Fibroblast of peridontal ligament (primary cell): ENCODE results near the gene NEUROG1.

Source experiments
- DNase-seq: peaks from one replicate; pipeline ENCODE4 v3.0.0-alpha.2; 2010; ENCODE audit errors: extremely low read depth

The NEUROG1 gene

GRCh38 chr5:135493406-135494180 is 42.2 kb downstream of the NEUROG1 start:
- DNase-seq: peak; percentile 92

- no peak for DNase-seq
Observed at GRCh38 chr5:135492319-135492626, 43.5 kb downstream of the NEUROG1 start.

DNA sequence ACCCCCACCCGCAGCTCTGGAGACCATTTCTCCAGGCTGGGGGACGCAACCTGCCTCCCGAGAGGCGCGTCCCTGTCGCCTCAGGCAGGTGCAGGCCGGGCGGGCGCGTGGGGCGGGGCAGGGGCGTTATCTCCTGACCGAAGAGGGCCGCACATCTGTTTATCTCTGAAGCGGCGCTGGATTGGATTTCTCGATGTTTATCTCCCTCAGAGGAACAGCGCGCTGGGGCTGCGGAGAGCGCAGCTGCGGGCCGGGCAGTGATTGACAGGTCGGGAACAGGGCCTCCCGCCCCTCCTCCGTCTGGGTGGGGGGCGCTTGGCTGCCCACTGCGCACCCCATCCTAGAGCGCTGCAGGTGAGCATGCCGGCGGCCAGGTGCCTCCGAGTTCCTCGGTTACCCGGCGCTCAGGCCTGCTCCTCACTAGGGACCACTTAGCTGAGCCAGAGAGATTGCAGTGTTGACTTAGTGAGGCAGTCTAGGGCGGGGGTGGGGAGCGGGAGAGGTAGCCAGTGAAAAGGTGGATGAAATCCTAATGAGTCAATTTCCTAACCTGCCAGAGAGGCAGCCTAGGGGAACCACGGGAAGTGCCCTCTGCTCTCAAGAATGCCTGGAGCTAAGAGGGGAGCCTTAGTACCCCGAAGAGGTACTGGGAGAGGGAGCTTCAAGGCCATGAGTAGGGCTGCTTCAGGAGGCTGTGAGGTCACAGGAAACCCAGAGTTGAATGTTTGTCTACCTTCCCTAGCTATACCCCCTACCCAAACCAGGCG is 44.0 kb downstream of the NEUROG1 start:
- DNase-seq: no peak

DNA sequence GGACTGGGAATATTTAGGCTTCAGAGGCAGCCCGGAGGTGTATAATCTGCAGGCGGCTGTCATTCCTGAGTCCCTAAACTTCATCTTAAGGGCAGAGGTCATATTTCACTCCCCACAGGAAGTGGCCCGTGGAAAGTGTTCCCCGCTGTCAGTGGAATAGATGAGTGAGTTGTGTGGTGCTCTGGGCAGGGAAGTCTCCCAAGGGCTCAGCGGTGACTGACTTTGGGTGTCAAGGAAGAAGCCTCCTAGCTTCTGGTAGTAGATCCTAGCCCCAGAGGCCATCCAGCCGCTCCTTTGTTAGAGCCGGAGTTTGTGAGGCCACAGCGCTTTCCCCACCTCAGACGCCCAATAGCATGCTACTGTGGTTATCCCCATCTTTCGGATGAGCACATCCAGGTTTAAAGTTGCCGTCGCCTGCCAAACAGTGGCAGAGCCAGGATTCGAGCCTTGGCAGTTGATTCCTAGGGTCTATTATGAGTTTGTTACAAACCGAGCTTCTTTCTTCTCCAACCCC is 44.7 kb downstream of the NEUROG1 start:
- DNase-seq: no peak

GRCh38 chr5:135490245-135491037 is 45.3 kb downstream of the NEUROG1 start:
- DNase-seq: no peak

DNA sequence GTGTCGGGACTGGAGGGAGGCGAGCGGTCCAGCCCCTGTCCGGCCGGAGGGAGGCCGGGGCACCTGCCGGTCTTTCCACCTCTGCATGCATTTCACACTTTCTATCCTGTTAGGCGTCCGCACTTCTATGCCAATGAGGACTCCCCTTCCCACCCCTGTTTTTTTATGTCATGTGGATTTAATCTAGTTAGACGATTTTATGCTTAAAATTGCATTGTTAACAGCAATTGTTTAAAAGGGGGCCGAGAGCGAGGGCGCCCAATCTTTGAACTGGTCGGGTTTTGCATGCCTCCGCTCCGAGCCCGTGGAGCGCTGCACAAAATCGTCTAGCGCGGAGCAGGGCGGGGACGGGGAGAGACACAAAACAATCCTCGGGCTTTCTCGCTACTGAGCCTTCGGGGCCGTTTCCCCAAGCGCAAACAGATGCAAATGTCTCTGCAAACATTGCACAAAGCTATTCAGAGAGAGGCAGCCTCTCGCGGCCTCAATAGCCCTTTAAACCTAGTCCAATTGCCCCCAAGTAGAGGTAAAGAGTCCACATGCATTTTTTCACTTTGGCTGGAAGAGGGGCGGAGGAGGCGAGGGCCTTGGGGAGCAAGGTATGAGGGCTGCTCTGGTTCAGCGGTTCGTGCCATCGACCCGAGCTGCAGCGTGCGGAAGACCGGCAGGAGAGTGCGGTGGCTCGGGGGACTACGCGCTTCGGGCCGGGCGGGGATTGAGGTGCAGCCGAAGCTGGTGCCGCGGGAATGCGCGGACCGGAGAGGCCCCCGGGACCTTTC is 46.1 kb downstream of the NEUROG1 start:
- peak; percentile 8 for DNase-seq

DNA sequence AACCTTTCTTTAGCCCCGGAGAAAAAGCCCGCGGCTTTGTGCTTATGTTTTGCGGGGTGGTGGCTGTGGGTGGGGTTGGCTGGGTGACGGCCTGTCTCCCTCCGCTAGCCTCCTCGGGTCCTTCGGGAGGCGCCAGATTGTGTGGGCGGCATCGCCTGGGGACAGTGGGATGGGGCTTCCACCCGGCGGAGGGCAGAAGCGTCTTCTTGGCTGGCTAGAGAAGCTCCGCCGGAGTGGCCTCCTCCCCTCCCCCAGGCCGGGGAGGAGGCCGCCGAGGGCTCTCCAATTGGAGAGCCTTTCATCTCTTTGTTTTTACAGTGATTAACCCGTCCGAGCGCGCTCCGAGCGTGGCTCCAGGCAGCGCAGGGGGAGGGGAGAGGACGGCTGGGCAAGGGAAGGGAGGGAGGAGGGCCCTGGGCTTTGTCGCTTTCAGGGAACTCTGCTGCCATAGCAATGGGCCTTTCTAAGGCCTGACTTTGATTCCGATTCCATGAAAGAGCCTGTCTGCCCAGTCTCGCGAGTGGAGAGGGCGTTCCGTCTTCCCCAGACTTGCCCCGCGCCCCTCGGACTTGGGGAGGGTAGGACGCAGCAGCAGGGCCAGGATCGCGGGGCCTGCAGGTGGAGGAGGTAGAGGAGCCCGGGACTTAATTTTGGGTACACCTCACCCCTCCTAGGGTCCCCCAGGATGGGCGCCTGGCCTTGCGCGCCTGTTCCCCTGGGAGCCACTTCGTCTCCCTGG is 46.9 kb downstream of the NEUROG1 start:
- peak; percentile 54 for DNase-seq

- no peak for DNase-seq
Observed at GRCh38 chr5:135487839-135488514, 47.8 kb downstream of the NEUROG1 start.

GRCh38 chr5:135487037-135487395 is 48.7 kb downstream of the NEUROG1 start:
- no peak for DNase-seq

DNA sequence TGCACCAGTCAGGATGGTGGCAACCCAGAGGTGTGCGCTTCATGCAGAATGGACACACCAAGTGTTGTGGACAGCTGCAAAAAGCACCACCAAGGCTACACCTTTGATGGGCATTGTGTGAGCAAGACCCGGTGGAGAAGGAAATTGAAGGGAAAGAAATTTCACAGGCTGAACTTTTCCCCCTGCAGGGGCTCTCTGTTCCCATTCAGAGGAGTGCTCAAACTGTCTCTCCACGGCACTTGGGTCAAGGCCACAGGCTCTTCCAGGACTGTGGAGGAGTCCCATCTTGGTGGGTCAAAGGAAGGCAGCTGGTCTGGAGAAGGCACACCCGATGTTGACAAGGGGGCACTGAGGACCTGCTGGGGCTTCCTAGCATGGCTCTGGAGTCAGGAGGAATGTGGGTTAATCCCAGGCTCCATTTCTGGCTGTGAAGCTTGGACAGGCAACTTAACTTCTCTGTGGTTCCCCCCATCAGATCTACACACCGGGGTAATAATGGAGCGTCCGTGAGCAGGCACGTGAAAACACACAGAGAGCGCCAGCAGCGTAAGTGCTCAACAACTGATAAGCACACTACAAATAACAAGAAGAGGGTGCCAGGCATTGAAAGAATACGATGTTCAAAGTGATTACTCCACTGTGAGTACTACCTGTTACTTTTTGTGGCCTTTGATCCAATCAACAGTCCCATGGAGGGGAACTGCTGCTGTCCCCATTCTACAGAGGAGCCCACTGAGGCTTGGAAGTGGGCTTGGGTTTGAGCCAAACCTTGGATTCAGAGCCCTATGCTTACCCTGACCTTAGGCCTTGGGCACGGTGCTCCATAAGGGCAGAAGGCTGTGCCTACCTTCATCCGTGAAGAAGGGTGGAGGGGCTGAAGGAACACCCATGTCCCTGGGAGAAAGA is 49.4 kb downstream of the NEUROG1 start:
- no peak for DNase-seq

DNA sequence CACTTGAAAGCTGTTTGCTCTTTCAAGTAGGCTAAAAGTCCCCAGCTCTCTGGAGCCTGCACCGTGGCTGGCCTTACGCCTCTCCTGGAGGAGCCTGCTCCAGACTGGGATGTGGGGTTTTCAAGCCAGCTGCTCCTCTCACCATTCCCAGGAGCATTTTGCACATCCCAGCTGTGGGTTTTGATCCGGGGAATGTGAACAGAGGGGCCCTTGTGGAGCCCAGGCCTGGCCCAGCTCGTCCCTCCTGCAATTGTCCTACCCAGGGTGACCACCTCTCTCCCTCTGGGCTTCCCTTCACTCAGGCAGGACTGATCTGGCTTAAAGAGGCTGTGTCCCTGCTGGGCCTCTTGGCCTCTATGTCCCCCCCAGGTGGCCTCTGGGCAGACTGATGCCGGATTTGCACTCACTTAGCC is 51.1 kb downstream of the NEUROG1 start:
- DNase-seq: no peak
